ENCODE results near the gene MINK1. TPM values are rescaled to one million over a fixed set of nuclear protein-coding genes. Genes with fewer than 3 reads are reported as not detected.

MINK1 gene
- total RNA-seq, 1 experiment from 2014 or later = 105 TPM

DNA sequence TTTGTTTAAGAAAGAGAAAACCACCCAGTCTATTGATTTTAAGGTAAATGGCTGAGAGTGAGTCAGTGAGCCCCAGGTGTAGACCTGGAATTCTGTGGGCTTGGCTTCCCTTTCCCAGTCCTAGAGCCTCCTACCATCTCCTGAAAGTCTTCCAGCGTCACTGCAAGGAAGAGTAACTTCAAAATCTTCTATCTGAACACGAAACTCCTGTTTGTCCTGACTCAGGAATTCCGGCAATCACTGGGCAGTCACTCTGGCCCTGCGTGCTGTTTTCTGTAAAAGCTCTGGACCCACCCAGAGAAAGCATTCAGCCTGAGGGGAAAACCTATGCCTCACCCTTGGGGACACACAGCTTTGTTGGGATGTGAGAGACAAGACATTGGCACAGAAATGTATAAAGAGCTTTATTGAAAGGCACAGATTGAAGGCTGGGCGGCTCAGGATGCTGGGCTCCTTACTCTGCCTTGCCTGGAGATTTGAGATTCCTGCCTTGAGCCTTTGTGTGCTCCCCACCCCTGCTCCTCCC lies 15.9 kb downstream of the MINK1 start:
- ChIA-PET CTCF (interaction anchor here (1.1 to 2.9 kb wide), 3 partner anchors 9 to 132 kb away, joined by 4 to 11 read pairs (median 4); no protein-coding TSS in a partner anchor), POLR2A (no interaction called here)
- no peaks in the 10 kb centered on the region for H3K9me3 Mint-ChIP-seq
- no peaks in the 10 kb centered on the region for H3K27me3 Mint-ChIP-seq (ENCODE audit: low read depth)
- no peaks in the 10 kb centered on the region for H3K36me3 Mint-ChIP-seq
- H3K27ac Mint-ChIP-seq = peak overlapping the region; percentile 87
- ATAC-seq = peak; percentile 69
- H3K4me1 Mint-ChIP-seq = peaks cover 62% of the 10 kb centered on the region
- DNase-seq (ENCODE audit: low spot score) = no peak
- 0 out of 2 replicates have a peak overlapping the region, but pooled peaks have one; percentile 10 for H3K4me3 Mint-ChIP-seq
- TF ChIP-seq JUN (CRISPR knock-in tag; IDR thresholded peaks at IDR 0.05) = no peak
- no peak for TF ChIP-seq TEAD4 (CRISPR knock-in tag; IDR thresholded peaks at IDR 0.05)
- TF ChIP-seq ZNF263 (CRISPR knock-in tag; IDR thresholded peaks at IDR 0.05; ENCODE audit: low read depth) = no peak

GRCh38 chr17:4850246-4850645 lies 17.1 kb downstream of the MINK1 start:
- Mint-ChIP-seq H3K27me3 (ENCODE audit: low read depth) (no peaks in the 10 kb centered on the region), H3K27ac (peak overlapping the region; percentile 96), H3K36me3 (no peaks in the 10 kb centered on the region), H3K9me3 (no peaks in the 10 kb centered on the region), H3K4me3 (no peak overlapping the region), H3K4me1 (peaks cover 69% of the 10 kb centered on the region)
- CTCF ChIA-PET = interaction anchor here (1.5 kb wide), 1 partner anchor 11 kb away, joined by 3 read pairs; no protein-coding TSS in a partner anchor
- ATAC-seq = no peak
- DNase-seq (ENCODE audit: low spot score) = no peak
- POLR2A ChIA-PET = no interaction called here
- TF ChIP-seq, protein P1, sequence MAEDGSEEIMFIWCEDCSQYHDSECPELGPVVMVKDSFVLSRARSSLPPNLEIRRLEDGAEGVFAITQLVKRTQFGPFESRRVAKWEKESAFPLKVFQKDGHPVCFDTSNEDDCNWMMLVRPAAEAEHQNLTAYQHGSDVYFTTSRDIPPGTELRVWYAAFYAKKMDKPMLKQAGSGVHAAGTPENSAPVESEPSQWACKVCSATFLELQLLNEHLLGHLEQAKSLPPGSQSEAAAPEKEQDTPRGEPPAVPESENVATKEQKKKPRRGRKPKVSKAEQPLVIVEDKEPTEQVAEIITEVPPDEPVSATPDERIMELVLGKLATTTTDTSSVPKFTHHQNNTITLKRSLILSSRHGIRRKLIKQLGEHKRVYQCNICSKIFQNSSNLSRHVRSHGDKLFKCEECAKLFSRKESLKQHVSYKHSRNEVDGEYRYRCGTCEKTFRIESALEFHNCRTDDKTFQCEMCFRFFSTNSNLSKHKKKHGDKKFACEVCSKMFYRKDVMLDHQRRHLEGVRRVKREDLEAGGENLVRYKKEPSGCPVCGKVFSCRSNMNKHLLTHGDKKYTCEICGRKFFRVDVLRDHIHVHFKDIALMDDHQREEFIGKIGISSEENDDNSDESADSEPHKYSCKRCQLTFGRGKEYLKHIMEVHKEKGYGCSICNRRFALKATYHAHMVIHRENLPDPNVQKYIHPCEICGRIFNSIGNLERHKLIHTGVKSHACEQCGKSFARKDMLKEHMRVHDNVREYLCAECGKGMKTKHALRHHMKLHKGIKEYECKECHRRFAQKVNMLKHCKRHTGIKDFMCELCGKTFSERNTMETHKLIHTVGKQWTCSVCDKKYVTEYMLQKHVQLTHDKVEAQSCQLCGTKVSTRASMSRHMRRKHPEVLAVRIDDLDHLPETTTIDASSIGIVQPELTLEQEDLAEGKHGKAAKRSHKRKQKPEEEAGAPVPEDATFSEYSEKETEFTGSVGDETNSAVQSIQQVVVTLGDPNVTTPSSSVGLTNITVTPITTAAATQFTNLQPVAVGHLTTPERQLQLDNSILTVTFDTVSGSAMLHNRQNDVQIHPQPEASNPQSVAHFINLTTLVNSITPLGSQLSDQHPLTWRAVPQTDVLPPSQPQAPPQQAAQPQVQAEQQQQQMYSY (CRISPR knock-in tag; IDR thresholded peaks at IDR 0.05) = no peak
- no peak for TF ChIP-seq MLX (CRISPR knock-in tag; IDR thresholded peaks at IDR 0.05)
- TF ChIP-seq ARID4B (CRISPR knock-in tag; IDR thresholded peaks at IDR 0.05; ENCODE audit: borderline replicate concordance) = no peak
- TF ChIP-seq JAZF1 (CRISPR knock-in tag; IDR thresholded peaks at IDR 0.05) = no peak
- no peak for TF ChIP-seq GTF2I (CRISPR knock-in tag; conservative IDR thresholded peaks at IDR 0.05)
- TF ChIP-seq RELA (CRISPR knock-in tag; IDR thresholded peaks at IDR 0.05; ENCODE audit: borderline replicate concordance) = no peak
- TF ChIP-seq TEAD1 (CRISPR knock-in tag; IDR thresholded peaks at IDR 0.05) = no peak
- no peak for TF ChIP-seq ZNF219 (CRISPR knock-in tag; IDR thresholded peaks at IDR 0.05; ENCODE audit: borderline replicate concordance)
- no peak for TF ChIP-seq EMX1 (CRISPR knock-in tag; IDR thresholded peaks at IDR 0.05)
- TF ChIP-seq SP1 (CRISPR knock-in tag; conservative IDR thresholded peaks at IDR 0.05) = no peak
- TF ChIP-seq AFF4 (CRISPR knock-in tag; IDR thresholded peaks at IDR 0.05; ENCODE audit: borderline replicate concordance) = no peak
- TF ChIP-seq, protein P2, sequence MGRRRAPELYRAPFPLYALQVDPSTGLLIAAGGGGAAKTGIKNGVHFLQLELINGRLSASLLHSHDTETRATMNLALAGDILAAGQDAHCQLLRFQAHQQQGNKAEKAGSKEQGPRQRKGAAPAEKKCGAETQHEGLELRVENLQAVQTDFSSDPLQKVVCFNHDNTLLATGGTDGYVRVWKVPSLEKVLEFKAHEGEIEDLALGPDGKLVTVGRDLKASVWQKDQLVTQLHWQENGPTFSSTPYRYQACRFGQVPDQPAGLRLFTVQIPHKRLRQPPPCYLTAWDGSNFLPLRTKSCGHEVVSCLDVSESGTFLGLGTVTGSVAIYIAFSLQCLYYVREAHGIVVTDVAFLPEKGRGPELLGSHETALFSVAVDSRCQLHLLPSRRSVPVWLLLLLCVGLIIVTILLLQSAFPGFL (CRISPR knock-in tag; IDR thresholded peaks at IDR 0.05; ENCODE audit: borderline replicate concordance) = no peak
- TF ChIP-seq, protein P3, sequence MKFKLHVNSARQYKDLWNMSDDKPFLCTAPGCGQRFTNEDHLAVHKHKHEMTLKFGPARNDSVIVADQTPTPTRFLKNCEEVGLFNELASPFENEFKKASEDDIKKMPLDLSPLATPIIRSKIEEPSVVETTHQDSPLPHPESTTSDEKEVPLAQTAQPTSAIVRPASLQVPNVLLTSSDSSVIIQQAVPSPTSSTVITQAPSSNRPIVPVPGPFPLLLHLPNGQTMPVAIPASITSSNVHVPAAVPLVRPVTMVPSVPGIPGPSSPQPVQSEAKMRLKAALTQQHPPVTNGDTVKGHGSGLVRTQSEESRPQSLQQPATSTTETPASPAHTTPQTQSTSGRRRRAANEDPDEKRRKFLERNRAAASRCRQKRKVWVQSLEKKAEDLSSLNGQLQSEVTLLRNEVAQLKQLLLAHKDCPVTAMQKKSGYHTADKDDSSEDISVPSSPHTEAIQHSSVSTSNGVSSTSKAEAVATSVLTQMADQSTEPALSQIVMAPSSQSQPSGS (CRISPR knock-in tag; IDR thresholded peaks at IDR 0.05; ENCODE audit: borderline replicate concordance, low read depth) = no peak
- no peak for TF ChIP-seq ZNF396 (CRISPR knock-in tag; IDR thresholded peaks at IDR 0.05; ENCODE audit: borderline replicate concordance)

Measured in WTC11 (cell line).